NCI-H2029 treated with DMSO at 0.1 percent for 48 hours (cell line): ENCODE measurements around the gene NBEAL2.

ENCODE experiments used
- DNase-seq: peaks from one replicate; lab custom pipeline; 2025; lab: John Stamatoyannopoulos, UW

Gene NBEAL2

DNA sequence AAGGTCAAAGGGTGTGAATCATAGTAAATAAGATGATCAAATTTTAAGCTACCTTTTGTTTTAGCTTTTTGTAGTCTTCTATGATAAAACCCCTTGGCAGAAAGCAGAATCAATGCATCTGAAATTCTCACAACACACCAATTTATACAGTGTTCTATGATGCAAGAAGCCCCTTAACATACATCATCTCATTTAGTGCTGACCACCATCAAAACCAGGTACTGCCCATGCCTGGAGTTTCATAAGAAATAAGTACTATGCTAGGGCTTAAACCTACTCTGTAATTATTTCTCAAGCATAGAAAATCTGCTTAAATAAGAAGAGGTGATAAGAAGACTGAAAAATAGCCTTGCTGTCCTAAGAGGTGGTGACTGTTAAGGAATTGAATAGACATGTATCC is 67.6 kb downstream of the NBEAL2 start:
- DNase-seq = no peak

- DNase-seq = no peak
Measured at GRCh38 chr3:47047673-47048072, 68.2 kb downstream of the NBEAL2 start.

GRCh38 chr3:47054412-47054811 is 74.9 kb downstream of the NBEAL2 start:
- no peak for DNase-seq

- no peak for DNase-seq
Measured at GRCh38 chr3:47056705-47057104, 77.2 kb downstream of the NBEAL2 start.

- DNase-seq = no peak
Measured at GRCh38 chr3:47057212-47057671, 77.8 kb downstream of the NBEAL2 start.
